GM11168 (cell line): ENCODE results near the gene ASPHD2.

Experiments used
- in situ Hi-C: fragments of 300-500 bp; cut with MboI; formaldehyde crosslinking; loops from one replicate; pipeline ENCODE4 v1.12.0; 2022; ENCODE audit warnings: low sequenced_read_pairs; ENCODE audit not compliant: unreplicated experiment

ASPHD2 gene

GRCh38 chr22:26443901-26444690 lies 15.0 kb downstream of the ASPHD2 start:
- in situ Hi-C loops: no loop called here

- in situ Hi-C loops: no loop called here
Observed at GRCh38 chr22:26444777-26445176, 15.7 kb downstream of the ASPHD2 start.

GRCh38 chr22:26445577-26446275 lies 16.7 kb downstream of the ASPHD2 start:
- in situ Hi-C loops: no loop called here

- in situ Hi-C loops: no loop called here
Observed at GRCh38 chr22:26446808-26447515, 17.9 kb downstream of the ASPHD2 start.

GRCh38 chr22:26447584-26448329 lies 18.7 kb downstream of the ASPHD2 start:
- in situ Hi-C loops: no loop called here

- in situ Hi-C loops: no loop called here
Observed at GRCh38 chr22:26448334-26448733, 19.3 kb downstream of the ASPHD2 start.

DNA sequence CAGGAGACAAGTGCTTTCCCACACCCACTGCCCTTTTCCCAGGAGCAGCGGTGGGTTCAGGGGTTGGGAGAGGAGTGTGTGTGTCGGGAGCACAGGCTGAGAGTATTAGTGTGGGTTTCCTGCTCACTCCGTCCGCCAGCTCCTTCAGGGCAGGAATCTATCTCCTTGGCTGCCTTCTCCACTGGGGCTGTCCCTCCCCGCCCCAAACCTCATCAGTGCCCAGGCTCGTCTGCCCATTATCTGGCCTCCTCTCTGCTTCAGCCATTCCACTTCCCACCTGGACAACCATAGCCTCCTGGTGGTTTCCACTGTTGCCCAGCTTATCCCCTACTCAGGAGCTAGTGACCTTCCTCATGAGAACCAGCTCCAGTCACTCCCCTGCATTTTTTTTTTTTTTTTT lies 19.9 kb downstream of the ASPHD2 start:
- in situ Hi-C loops: no loop called here

GRCh38 chr22:26450453-26451185 lies 21.6 kb downstream of the ASPHD2 start:
- in situ Hi-C loops: loop anchor here (5.0 to 25.0 kb wide), 2 partner anchors 43 to 88 kb away; no protein-coding TSS in a partner anchor

DNA sequence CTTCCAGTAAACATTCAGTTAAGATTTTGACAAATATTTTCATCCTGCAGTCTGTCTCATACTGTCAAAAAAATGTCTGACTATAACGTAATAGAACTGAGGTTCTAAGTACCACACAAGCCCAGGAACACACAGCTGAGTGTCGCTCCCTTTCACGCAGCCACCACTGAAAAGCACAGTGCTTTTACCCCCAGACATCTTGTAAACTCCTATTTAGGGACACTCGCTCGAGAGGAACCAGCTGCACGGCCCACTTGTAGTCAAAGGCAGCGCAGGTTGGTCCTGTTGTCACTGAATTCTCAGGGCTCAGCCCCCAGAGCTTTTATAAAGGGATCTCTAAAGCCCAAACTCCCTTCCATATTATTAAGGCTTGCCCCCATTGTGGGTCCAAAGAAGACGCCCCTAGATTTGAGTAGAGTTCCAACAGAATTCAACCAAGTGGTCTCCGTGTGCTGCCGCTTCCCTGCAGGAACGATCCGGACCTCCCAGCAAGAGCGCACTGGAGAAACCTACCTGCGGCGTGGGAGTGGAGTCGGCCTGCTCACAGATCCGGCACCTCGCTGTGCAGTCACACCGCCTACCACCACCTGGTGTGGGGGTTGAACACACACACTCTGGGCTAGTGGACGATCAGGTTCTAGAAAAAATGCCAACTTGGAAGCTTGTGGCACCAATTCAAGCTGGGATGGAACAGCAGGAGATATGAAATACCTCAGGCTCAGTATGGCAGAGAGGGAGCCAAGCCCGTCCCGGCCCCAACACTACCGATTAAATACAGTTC lies 23.4 kb downstream of the ASPHD2 start:
- in situ Hi-C loops: loop anchor here (5.0 to 25.0 kb wide), 2 partner anchors 45 to 90 kb away; no protein-coding TSS in a partner anchor

GRCh38 chr22:26453216-26453615 lies 24.2 kb downstream of the ASPHD2 start:
- in situ Hi-C loops: loop anchor here (5.0 to 25.0 kb wide), 2 partner anchors 46 to 91 kb away; no protein-coding TSS in a partner anchor

- in situ Hi-C loops: loop anchor here (5.0 to 25.0 kb wide), 2 partner anchors 47 to 92 kb away; no protein-coding TSS in a partner anchor
Observed at GRCh38 chr22:26453812-26454500, 24.9 kb downstream of the ASPHD2 start.

GRCh38 chr22:26457661-26458272 lies 28.7 kb downstream of the ASPHD2 start:
- in situ Hi-C loops: loop anchor here (25.0 kb wide), 1 partner anchor 95 kb away; no protein-coding TSS in a partner anchor

GRCh38 chr22:26460202-26460601 lies 31.1 kb downstream of the ASPHD2 start:
- in situ Hi-C loops: loop anchor here (25.0 kb wide), 1 partner anchor 98 kb away; no protein-coding TSS in a partner anchor

DNA sequence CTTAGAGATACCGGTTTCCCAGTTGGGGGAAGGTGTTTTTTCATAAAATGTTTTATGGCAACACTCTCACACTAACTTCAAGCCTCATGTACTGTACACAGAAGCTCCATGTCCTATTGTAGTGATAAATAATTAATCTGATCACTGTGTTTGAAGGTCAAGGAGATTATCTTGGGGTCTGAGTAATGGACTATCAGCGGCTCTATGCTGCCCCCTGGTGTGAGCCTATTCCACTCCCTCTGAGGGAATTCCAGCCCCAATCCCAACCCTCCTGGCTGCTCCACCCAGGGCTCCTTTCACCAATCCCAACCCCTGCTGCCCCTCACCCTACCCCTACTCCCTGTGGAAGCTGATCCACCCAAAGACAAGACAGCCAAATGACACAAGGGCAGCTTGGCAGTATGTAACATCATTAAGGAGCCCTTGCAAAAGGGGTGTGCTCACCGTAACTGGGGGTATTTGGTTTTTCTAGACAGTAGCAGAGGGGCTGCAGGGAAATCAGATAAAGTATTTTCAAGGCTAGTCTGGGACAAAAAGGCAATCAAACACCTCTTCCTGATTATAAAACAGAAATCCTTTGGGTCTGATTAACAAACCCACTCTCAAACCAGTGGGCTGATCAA lies 32.2 kb downstream of the ASPHD2 start:
- in situ Hi-C loops: loop anchor here (25.0 kb wide), 1 partner anchor 99 kb away; no protein-coding TSS in a partner anchor

DNA sequence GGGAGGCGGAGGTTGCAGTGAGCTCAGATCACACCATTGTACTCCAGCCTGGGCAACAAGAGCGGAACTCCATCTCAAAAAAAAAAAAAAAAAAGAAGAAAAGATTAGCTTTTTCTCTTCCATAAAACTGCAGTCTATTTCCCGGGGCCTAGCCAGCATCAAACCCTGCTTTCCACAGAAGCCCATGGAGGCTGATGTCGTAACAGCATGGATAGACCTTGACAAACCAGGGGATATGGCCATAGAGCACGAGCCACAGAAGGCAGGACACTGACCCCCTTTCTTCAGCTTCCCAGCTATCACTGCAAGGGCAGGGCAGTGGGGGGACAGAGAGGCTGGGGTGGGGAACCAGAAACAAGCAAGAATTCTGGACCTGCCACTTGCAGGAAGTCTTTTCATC lies 33.0 kb downstream of the ASPHD2 start:
- in situ Hi-C loops: loop anchor here (25.0 kb wide), 1 partner anchor 100 kb away; no protein-coding TSS in a partner anchor

DNA sequence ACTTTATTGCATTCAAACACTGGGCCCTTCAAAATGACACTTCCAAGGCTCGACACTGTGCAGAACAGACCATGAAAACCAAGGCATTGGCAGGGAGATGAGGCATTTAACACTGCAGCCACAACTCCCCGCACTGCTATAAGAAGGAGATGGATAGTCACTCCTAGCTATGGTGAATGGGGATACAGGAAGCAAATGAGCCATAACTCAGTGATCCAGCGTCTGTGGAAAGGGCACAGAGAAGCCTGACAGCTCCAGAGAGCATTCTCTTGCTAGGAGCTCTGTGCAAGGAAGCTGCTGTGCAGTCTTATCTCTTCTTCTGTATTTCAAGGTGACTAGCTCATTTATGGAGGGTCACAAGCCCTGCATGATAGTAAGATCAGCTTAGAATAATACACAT lies 33.6 kb downstream of the ASPHD2 start:
- in situ Hi-C loops: loop anchor here (25.0 kb wide), 1 partner anchor 100 kb away; no protein-coding TSS in a partner anchor
